ENCODE measurements around the gene LAMP2. TPM values are rescaled to one million over a fixed set of nuclear protein-coding genes. Genes with fewer than 3 reads are reported as not detected.

LAMP2 gene
- total and polyA plus RNA-seq, 2 of the 8 experiments (the other 6 are each of a cell fraction or from before 2014, with no cell fraction given): 21.2 to 29.9 TPM

- TF ChIP-seq CTCF (IDR thresholded peaks at IDR 0.05; ENCODE audit: control extremely low read depth in 1 of 3, insufficient read depth in 1 of 3, low read depth in 1 of 3, low read length in 3 of 3) (no peak), ATF3 (IDR thresholded peaks at IDR 0.05; ENCODE audit: insufficient read depth, low read depth, low read length) (no peak), TAF1 (IDR thresholded peaks at IDR 0.05; ENCODE audit: low read depth, low read length) (no peak), TEAD4 (IDR thresholded peaks at IDR 0.05; ENCODE audit: low read depth, low read length) (no peak), KDM1A (IDR thresholded peaks at IDR 0.05; ENCODE audit: borderline replicate concordance, low read length) (no peak), KDM5A (IDR thresholded peaks at IDR 0.05; ENCODE audit: low read length) (no peak), YY1 (IDR thresholded peaks at IDR 0.05; ENCODE audit: low read depth, low read length) (no peak), RXRA (IDR thresholded peaks at IDR 0.05; ENCODE audit: insufficient read depth, low read depth, low read length) (no peak), RFX5 (IDR thresholded peaks at IDR 0.05; ENCODE audit: borderline replicate concordance, low read depth, low read length) (no peak)
These were observed 12.1 kb downstream of the LAMP2 start (continued) for GRCh38 chrX:120456973-120457372.
